ENCODE data around the gene AFG3L2. TPM values are rescaled to one million over a fixed set of nuclear protein-coding genes. Genes with fewer than 3 reads are reported as not detected.

The AFG3L2 gene
- total and polyA plus RNA-seq, 5 donors from 2014 or later = 20.0 to 34.4 (median 21.8) TPM

DNA sequence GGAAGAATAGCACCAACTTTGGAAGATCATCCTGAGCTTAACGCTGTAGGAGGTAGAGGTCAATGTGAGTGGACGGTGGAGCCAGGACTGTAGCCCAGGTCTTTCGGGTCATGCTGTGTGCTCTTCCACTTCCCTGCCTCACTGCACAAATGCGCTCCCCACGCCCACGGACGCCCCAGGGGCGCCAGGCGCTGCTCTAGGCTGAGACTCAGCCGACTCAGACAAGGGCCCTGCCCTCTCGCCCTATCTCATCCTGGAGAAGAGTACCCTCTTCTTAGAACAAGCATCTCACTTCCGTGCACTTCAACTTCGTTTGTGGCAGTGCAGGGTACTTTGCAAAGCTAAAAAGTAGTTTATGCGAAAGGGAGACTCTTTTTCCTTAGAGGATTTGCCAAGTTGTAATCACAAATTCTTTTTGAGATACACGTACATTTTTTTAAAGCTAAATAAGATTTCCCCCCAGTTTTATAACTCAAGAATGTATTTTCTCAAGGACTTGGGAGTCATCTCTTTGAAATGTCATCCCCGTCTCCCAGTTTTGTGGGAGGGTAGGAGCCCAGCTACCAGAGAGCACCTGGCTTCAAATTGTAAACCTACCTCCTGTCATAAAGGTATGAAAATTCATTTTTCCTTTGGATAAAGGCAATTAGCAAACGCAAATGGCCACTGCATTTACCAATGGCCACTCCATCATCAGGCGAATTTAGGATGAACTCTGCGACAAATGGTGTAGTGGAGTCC is 29.5 kb upstream of the AFG3L2 start:
- Mint-ChIP-seq H3K27ac (no peak overlapping the region), H3K4me3 (peak overlapping the region; percentile 27 to 83 (median 58)), H3K36me3 (no peaks in the 10 kb centered on the region), H3K4me1 (peaks cover 0 to 26% (median 8%) of the 10 kb centered on the region in 4 donors), H3K27me3 (peaks cover 82% of the 10 kb centered on the region), H3K9me3 (no peaks in the 10 kb centered on the region)
- no peaks in the 10 kb centered on the region for H3K9me3 ChIP-seq (ENCODE audit: control insufficient read depth in 2 of 2, low read length in 2 of 2)
- no peak for ATAC-seq (ENCODE audit: low read depth in 2 of 2)
- peaks cover 29% of the 10 kb centered on the region for H3K27me3 ChIP-seq (ENCODE audit: control insufficient read depth, insufficient read depth, low read length)
- no peak overlapping the region for H3K4me3 ChIP-seq (ENCODE audit: low read depth, low read length)
- peaks cover 3% of the 10 kb centered on the region for H3K4me1 ChIP-seq (ENCODE audit: control insufficient read depth, insufficient read depth, low read length, poor library complexity, severe bottlenecking)
- H3K27ac ChIP-seq (ENCODE audit: insufficient read depth, low read length, poor library complexity, severe bottlenecking) = no peak overlapping the region
- no peaks in the 10 kb centered on the region for H3K36me3 ChIP-seq (ENCODE audit: control insufficient read depth, insufficient read depth, low read length)
- DNase-seq = peak in 1 of 3 donors; percentile 50

DNA sequence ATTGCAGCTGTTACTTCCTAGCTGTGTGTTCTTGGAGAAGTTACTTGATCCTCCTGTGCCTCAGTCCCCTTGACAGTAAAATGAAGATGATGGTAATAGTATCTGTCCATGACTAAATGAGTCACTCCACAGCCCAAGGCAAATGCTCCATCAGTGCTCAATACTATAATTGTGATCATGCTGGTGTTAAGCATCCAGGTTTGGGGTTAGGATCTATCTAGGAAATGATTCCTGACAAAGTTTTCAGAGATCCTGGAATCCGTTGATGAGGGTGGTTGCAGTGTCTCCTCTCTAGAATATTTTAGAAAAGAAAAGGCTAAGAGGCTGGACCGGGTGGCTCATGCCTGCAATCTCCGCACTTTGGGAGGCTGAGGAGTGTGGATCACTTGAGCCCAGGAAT is 28.0 kb upstream of the AFG3L2 start:
- H3K4me3 Mint-ChIP-seq = no peak overlapping the region
- no peak overlapping the region for H3K27ac ChIP-seq (ENCODE audit: insufficient read depth, low read length, poor library complexity, severe bottlenecking)
- H3K27me3 ChIP-seq (ENCODE audit: control insufficient read depth, insufficient read depth, low read length) = peaks cover 27% of the 10 kb centered on the region
- ATAC-seq (ENCODE audit: low read depth in 2 of 2) = no peak
- H3K36me3 ChIP-seq (ENCODE audit: control insufficient read depth, insufficient read depth, low read length) = no peaks in the 10 kb centered on the region
- H3K27ac Mint-ChIP-seq = no peak overlapping the region
- no peaks in the 10 kb centered on the region for H3K9me3 Mint-ChIP-seq
- peaks cover 3% of the 10 kb centered on the region for H3K4me1 ChIP-seq (ENCODE audit: control insufficient read depth, insufficient read depth, low read length, poor library complexity, severe bottlenecking)
- no peak for DNase-seq
- H3K36me3 Mint-ChIP-seq = no peaks in the 10 kb centered on the region
- H3K4me1 Mint-ChIP-seq = peaks cover 0 to 26% (median 8%) of the 10 kb centered on the region in 4 donors
- H3K4me3 ChIP-seq (ENCODE audit: low read depth, low read length) = no peak overlapping the region
- H3K27me3 Mint-ChIP-seq = peaks cover 76% of the 10 kb centered on the region
- no peaks in the 10 kb centered on the region for H3K9me3 ChIP-seq (ENCODE audit: control insufficient read depth in 2 of 2, low read length in 2 of 2)

DNA sequence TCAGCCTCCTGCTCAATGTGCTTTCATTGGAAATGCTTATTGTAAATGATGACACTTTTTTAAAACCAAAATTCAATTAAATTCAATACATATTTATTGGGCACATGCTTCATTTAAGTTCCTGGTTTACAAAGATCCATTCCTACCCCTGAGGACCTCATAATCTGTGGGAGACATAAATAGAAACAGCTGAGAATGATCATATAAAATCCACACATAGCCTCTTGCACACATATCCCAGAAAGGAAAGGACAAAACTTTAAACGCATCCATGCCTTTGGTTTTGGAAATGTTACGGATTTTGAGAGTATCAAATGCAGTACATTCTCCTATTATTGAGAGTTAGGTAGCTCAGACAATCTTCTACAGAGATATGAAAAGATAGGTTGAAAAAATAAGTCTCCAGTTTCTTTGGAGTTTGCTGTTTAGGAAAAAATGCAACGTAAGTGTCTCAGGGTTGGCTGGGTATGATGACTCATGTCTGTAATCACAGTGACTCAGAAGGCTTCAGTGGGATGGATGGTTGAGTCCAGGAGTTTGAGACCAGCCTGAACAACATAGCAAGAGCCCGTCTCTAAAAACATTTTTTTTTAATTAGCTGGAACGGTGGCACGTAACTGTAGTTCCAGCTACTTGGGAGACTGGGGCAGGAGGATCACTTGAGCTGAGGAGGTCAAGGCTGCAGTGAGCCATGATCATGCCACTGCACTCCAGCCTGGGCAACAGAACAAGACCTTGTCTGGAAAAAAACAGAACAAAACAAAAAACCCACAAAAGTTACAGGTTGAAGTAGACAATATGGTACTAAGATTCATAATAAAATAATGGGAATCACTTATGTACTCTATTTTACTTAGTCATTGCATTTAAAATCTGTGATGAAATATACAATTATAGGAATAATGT is 26.8 kb upstream of the AFG3L2 start:
- Mint-ChIP-seq H3K9me3 (no peaks in the 10 kb centered on the region), H3K4me1 (peaks cover 0 to 26% (median 8%) of the 10 kb centered on the region in 4 donors), H3K27ac (no peak overlapping the region), H3K36me3 (no peaks in the 10 kb centered on the region), H3K4me3 (no peak overlapping the region), H3K27me3 (peaks cover 67% of the 10 kb centered on the region)
- H3K9me3 ChIP-seq (ENCODE audit: control insufficient read depth in 2 of 2, low read length in 2 of 2) = no peaks in the 10 kb centered on the region
- peaks cover 3% of the 10 kb centered on the region for H3K4me1 ChIP-seq (ENCODE audit: control insufficient read depth, insufficient read depth, low read length, poor library complexity, severe bottlenecking)
- no peak overlapping the region for H3K27ac ChIP-seq (ENCODE audit: insufficient read depth, low read length, poor library complexity, severe bottlenecking)
- no peak overlapping the region for H3K4me3 ChIP-seq (ENCODE audit: low read depth, low read length)
- no peaks in the 10 kb centered on the region for H3K36me3 ChIP-seq (ENCODE audit: control insufficient read depth, insufficient read depth, low read length)
- ATAC-seq (ENCODE audit: low read depth in 2 of 2) (no peak), DNase-seq (no peak)
- peaks cover 27% of the 10 kb centered on the region for H3K27me3 ChIP-seq (ENCODE audit: control insufficient read depth, insufficient read depth, low read length)

DNA sequence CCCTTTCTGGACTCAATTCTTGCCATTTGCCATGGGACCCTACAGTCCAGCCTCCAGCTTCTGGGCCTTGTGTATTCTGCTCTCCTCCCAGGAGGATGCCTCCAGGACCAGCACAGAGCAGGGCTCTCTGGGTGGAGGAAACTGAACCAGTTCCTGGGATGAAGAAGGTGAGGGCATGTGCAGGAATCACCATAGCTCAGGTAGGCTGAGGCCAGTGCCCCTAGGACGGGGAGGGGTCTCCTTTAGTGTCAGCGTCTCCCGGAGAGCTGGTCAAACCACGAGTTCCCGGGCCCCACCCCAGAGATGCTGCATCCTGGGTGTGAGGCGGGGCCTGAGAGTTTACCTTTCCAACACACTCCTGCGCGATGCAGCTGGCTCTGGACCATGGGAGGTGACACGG is 24.9 kb upstream of the AFG3L2 start:
- H3K4me3 ChIP-seq (ENCODE audit: low read depth, low read length) = no peak overlapping the region
- peaks cover 23% of the 10 kb centered on the region for H3K27me3 ChIP-seq (ENCODE audit: control insufficient read depth, insufficient read depth, low read length)
- H3K27ac Mint-ChIP-seq = peak overlapping the region in 1 of 3 donors; percentile 39
- no peaks in the 10 kb centered on the region for H3K36me3 Mint-ChIP-seq
- no peaks in the 10 kb centered on the region for H3K9me3 Mint-ChIP-seq
- DNase-seq (no peak), ATAC-seq (ENCODE audit: low read depth in 2 of 2) (no peak)
- H3K36me3 ChIP-seq (ENCODE audit: control insufficient read depth, insufficient read depth, low read length) = no peaks in the 10 kb centered on the region
- H3K4me3 Mint-ChIP-seq = no peak overlapping the region
- H3K4me1 ChIP-seq (ENCODE audit: control insufficient read depth, insufficient read depth, low read length, poor library complexity, severe bottlenecking) = peaks cover 3% of the 10 kb centered on the region
- H3K4me1 Mint-ChIP-seq = peaks cover 0 to 13% (median 3%) of the 10 kb centered on the region in 4 donors
- peaks cover 52% of the 10 kb centered on the region for H3K27me3 Mint-ChIP-seq
- H3K27ac ChIP-seq (ENCODE audit: insufficient read depth, low read length, poor library complexity, severe bottlenecking) = no peak overlapping the region
- H3K9me3 ChIP-seq (ENCODE audit: control insufficient read depth in 2 of 2, low read length in 2 of 2) = no peaks in the 10 kb centered on the region

- H3K9me3 ChIP-seq (ENCODE audit: control insufficient read depth in 2 of 2, low read length in 2 of 2) = no peaks in the 10 kb centered on the region
- Mint-ChIP-seq H3K27me3 (peaks cover 30% of the 10 kb centered on the region), H3K9me3 (no peaks in the 10 kb centered on the region), H3K4me3 (no peak overlapping the region), H3K27ac (no peak overlapping the region), H3K36me3 (no peaks in the 10 kb centered on the region), H3K4me1 (no peaks in the 10 kb centered on the region)
- ATAC-seq (ENCODE audit: low read depth in 2 of 2) = no peak
- no peak overlapping the region for H3K4me3 ChIP-seq (ENCODE audit: low read depth, low read length)
- H3K27ac ChIP-seq (ENCODE audit: insufficient read depth, low read length, poor library complexity, severe bottlenecking) = no peak overlapping the region
- peaks cover 9% of the 10 kb centered on the region for H3K27me3 ChIP-seq (ENCODE audit: control insufficient read depth, insufficient read depth, low read length)
- DNase-seq = no peak
- H3K4me1 ChIP-seq (ENCODE audit: control insufficient read depth, insufficient read depth, low read length, poor library complexity, severe bottlenecking) = no peaks in the 10 kb centered on the region
- H3K36me3 ChIP-seq (ENCODE audit: control insufficient read depth, insufficient read depth, low read length) = no peaks in the 10 kb centered on the region
Measured at GRCh38 chr18:12399231-12399630, 22.2 kb upstream of the AFG3L2 start.

- Histone ChIP-seq H3K9me3 (ENCODE audit: control insufficient read depth in 2 of 2, low read length in 2 of 2) (no peaks in the 10 kb centered on the region), H3K27me3 (ENCODE audit: control insufficient read depth, insufficient read depth, low read length) (peaks cover 4% of the 10 kb centered on the region), H3K4me3 (ENCODE audit: low read depth, low read length) (no peak overlapping the region), H3K27ac (ENCODE audit: insufficient read depth, low read length, poor library complexity, severe bottlenecking) (no peak overlapping the region), H3K36me3 (ENCODE audit: control insufficient read depth, insufficient read depth, low read length) (no peaks in the 10 kb centered on the region), H3K4me1 (ENCODE audit: control insufficient read depth, insufficient read depth, low read length, poor library complexity, severe bottlenecking) (no peaks in the 10 kb centered on the region)
- Mint-ChIP-seq H3K9me3 (no peaks in the 10 kb centered on the region), H3K36me3 (no peaks in the 10 kb centered on the region), H3K4me1 (no peaks in the 10 kb centered on the region), H3K27me3 (peaks cover 28% of the 10 kb centered on the region), H3K27ac (no peak overlapping the region), H3K4me3 (no peak overlapping the region)
- ATAC-seq (ENCODE audit: low read depth in 2 of 2) (no peak), DNase-seq (no peak)
Measured at GRCh38 chr18:12398625-12399024, 21.6 kb upstream of the AFG3L2 start.

GRCh38 chr18:12397793-12398192 is 20.8 kb upstream of the AFG3L2 start:
- no peak for ATAC-seq (ENCODE audit: low read depth in 2 of 2)
- no peak for DNase-seq
- H3K27me3 Mint-ChIP-seq = peaks cover 23% of the 10 kb centered on the region

More at GRCh38 chr18:12397793-12398192, 20.8 kb upstream of the AFG3L2 start:
- Histone ChIP-seq H3K4me1 (ENCODE audit: control insufficient read depth, insufficient read depth, low read length, poor library complexity, severe bottlenecking) (no peaks in the 10 kb centered on the region), H3K4me3 (ENCODE audit: low read depth, low read length) (no peak overlapping the region), H3K27me3 (ENCODE audit: control insufficient read depth, insufficient read depth, low read length) (no peaks in the 10 kb centered on the region), H3K36me3 (ENCODE audit: control insufficient read depth, insufficient read depth, low read length) (no peaks in the 10 kb centered on the region), H3K9me3 (ENCODE audit: control insufficient read depth in 2 of 2, low read length in 2 of 2) (no peaks in the 10 kb centered on the region), H3K27ac (ENCODE audit: insufficient read depth, low read length, poor library complexity, severe bottlenecking) (no peak overlapping the region)
- no peaks in the 10 kb centered on the region for H3K4me1 Mint-ChIP-seq
- no peak overlapping the region for H3K27ac Mint-ChIP-seq
- no peaks in the 10 kb centered on the region for H3K9me3 Mint-ChIP-seq
- H3K4me3 Mint-ChIP-seq = no peak overlapping the region
- H3K36me3 Mint-ChIP-seq = no peaks in the 10 kb centered on the region
